Cardiac fibroblast (primary cell): ENCODE measurements around the gene LSM4.
"Not testable (repeated sequence)": the region's sequence is repeated elsewhere in the genome, so short reads cannot be mapped to it uniquely, and the experiment has no call there.

ENCODE experiments used
- DNase-seq, 2 donors: peaks; one replicate each; pipeline versions ENCODE4 v3.0.0 to v3.0.0-alpha.2; 2010; ENCODE audit warnings: low read depth in 2 of 2
- H3K4me3 ChIP-seq, 2 donors: replicated peaks in 1 of 2; 1 replicate in 1 of 2; 2 replicates in 1 of 2; pipeline ENCODE4 v1.5.1; 2011; ENCODE audit warnings: low read depth in 2 of 2, low read length in 2 of 2, mild to moderate bottlenecking in 2 of 2, moderate library complexity in 1 of 2
- TF ChIP-seq, protein P1 (sequence below): IDR thresholded peaks from one replicate; pipeline ENCODE4 v1.5.1; 2011; ENCODE audit warnings: low read depth, mild to moderate bottlenecking, low read length, inconsistent platforms

The LSM4 gene

DNA sequence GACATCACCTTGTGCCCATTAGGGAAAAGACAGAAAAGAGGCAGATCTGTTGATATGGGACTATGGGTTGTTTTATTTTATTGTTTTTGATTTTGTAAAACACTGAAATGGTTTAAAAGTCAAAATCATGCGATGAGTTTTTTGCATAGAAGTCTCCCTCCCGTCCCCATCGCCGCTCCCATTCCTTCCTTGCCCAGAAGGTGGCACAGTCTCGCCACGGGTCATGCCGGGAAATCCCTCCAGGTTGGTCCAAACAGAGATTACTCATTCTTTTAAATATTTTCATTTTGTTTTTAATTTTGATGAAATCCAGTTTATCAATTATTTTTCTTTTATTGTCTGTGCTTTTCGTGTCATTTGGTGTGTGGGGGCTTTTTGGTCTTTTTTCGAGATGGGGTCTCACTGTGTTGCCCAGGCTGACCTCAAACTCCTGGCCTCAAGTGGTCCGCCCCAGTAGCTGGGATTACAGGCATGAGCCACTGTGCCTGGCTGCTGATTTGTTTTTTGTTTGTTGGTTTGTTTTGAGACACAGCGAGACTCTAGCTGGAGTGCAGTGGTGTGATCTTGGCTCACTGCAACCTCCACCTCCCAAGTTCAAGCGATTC, 26.8 kb upstream of the LSM4 start:
- peak; percentile 75 for DNase-seq
- TF ChIP-seq, protein P1, sequence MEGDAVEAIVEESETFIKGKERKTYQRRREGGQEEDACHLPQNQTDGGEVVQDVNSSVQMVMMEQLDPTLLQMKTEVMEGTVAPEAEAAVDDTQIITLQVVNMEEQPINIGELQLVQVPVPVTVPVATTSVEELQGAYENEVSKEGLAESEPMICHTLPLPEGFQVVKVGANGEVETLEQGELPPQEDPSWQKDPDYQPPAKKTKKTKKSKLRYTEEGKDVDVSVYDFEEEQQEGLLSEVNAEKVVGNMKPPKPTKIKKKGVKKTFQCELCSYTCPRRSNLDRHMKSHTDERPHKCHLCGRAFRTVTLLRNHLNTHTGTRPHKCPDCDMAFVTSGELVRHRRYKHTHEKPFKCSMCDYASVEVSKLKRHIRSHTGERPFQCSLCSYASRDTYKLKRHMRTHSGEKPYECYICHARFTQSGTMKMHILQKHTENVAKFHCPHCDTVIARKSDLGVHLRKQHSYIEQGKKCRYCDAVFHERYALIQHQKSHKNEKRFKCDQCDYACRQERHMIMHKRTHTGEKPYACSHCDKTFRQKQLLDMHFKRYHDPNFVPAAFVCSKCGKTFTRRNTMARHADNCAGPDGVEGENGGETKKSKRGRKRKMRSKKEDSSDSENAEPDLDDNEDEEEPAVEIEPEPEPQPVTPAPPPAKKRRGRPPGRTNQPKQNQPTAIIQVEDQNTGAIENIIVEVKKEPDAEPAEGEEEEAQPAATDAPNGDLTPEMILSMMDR = peak; percentile 93
- no peak overlapping the region for H3K4me3 ChIP-seq

DNA sequence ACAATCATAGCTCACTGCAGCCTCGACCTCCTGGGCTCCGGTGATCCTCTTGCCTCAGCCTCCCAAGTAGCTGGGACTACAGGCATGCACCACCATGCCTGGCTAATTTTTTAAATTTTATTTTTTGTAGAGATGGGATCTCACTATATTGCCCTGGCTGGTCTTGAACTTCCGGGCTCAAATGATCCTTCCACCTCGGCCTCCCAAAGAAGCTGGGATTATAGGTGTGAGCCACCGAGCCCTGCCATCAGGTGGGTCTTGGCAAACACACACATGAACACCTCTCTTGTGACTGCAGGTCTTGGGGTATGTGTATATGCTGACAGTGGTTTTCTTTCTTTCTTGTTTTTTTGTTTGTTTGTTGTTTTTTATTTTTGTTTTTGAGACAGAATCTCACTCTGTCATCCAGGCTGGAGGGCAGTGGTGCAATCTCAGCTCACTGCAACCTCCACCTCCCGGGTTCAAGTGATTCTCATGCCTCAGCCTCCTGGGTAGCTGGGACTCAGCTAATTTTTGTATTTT, 26.0 kb upstream of the LSM4 start:
- DNase-seq, H3K4me3 ChIP-seq: not testable (repeated sequence)

DNA sequence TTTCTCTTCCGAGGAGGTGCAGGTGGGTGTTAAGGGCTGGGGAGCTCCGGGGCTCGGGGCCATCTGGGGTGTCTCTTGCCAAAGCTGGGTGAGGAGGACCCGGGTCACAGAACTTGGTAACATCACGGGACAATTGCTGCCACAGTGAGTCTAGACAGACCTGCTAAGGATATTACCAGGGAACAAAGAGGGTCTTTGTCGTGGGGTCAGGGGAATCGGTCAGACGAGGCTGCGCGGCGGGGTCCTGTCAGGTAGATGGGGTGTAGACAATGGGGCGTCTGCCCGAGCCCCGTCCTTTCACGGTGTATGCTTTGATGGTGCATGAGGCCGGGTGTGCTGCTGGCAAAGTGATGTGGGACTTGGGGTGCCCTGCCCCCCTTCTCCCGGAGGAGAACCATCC, 25.3 kb upstream of the LSM4 start:
- TF ChIP-seq, protein P1 = no peak
- no peak overlapping the region for H3K4me3 ChIP-seq
- no peak for DNase-seq

DNA sequence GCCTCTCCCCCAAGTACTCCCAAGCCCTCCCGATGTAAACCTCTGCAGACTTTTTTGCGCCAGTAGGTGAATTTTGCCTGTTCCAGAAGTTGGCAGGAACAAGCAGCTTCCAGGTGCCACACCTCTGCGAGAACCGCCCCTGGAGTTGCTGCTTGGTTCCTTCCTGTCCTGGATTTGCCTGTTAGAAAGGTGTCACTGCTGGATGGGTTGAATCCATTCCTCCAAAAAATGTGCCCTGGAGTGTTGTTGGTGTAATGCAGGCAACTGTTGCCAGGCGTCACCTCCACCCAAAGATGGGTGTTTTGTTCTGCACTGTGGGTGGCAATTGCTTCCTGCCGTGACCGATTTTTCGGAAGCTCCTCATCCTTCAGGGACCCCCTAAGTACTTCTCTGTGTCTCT, 23.2 kb upstream of the LSM4 start:
- no peak overlapping the region for H3K4me3 ChIP-seq
- DNase-seq = no peak
- TF ChIP-seq, protein P1 = no peak

DNA sequence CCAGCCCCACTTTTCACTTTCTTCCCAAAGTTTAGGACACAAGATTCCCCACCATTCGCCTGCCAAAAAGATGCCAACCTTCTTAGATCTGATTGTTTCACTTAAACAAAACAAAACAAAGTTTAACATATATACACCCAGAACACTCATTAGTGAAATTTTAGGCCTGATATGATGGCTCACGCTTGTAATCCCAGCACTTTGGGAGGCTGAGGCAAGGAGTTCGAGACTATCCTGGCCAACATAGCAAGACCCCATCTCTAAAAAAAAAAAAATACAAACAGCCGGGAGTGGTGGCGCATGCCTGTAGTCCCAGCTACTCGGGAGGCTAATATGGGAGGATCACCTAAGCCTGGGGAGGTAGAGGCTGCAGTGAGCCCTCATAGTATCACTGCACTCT, 22.4 kb upstream of the LSM4 start:
- DNase-seq = no peak
- H3K4me3 ChIP-seq = no peak overlapping the region
- TF ChIP-seq, protein P1 = no peak

DNA sequence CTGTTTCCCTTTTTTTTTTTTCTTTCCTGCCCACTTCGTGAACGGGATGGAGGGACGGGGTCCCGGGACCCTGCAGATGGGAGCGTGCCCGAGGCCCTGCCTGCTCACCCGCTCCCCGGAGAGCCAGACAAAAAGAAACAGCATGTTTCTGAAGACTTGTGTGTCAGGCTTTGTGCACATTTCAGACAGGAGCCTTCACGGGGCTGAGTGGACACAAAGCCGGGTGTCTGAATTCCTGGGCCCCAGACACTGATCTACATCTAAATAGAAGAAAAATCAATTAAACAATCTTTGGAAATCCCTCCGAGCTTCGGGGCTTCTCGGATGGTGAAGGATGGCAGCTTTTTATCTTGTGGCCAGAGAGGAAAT, 21.7 kb upstream of the LSM4 start:
- TF ChIP-seq, protein P1 = no peak
- DNase-seq = no peak
- no peak overlapping the region for H3K4me3 ChIP-seq

DNA sequence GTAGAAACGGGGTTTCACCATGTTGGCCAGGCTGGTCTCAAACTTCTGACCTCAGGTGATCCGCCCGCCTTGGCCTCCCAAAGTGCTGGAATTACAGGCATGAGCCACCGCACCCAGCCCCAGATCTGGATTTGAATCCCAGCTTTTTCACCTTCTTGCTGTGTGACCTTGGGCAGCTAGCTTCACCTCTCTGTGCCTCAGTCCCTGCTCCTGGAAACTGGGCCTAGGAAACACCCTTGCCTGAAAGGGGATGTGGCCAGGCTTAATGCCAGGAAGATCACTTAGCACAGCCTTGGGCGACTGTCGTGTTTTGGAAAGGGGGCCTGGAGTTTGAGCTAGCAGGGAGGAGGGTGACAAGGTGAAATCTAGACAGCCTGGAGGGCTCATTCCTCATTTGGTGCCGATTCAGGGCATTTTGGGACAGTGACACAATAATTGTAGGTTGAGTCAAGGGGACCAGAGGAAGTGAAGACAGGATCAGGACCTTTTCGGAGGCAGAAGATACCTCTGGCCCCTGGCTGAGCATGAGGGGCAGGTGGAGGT, 19.3 kb upstream of the LSM4 start:
- TF ChIP-seq, protein P1 = no peak
- DNase-seq = no peak
- H3K4me3 ChIP-seq = no peak overlapping the region
